IMR-90 (cell line): ENCODE data around the gene ZNF746. TPM values are rescaled to one million over a fixed set of nuclear protein-coding genes. Genes with fewer than 3 reads are reported as not detected.

ENCODE experiments used
- ATAC-seq: fragments of 200-7000 bp; cut with Tn5 transposase; 2 replicates; pipeline ENCODE4 v1.9.1; 2020; ENCODE audit warnings: low read depth, mild to moderate bottlenecking, moderate library complexity
- BruUV-seq: library from RNA; stranded (reverse); fragments of 400-500 nt; replicated peaks from 2 replicates; lab custom pipeline; 2021; lab: Mats Ljungman, UMichigan
- CTCF ChIA-PET: fragments of 300-600 bp; formaldehyde crosslinking; extraction: SDS; loops from one replicate; lab custom pipeline; 2021; ENCODE audit warnings: antibody characterized with exemption; lab: Yijun Ruan, JAX
- POLR2A ChIA-PET: fragments of 300-600 bp; sonication (Branson Sonifier 250); formaldehyde crosslinking; loops from one replicate; lab custom pipeline; 2022; ENCODE audit warnings: antibody characterized with exemption; ENCODE audit not compliant: unreplicated experiment; lab: Charles Lee
- DNase-seq: peaks from one replicate; pipeline ENCODE4 v3.0.0; 2013
- H2AFZ ChIP-seq: replicated peaks from 2 replicates; pipeline ENCODE3; 2013; ENCODE audit warnings: low read length, mild to moderate bottlenecking; ENCODE audit not compliant: poor library complexity
- H2AK5ac ChIP-seq: 2 replicates; pipeline ENCODE4 v1.6.1; 2013; ENCODE audit warnings: low read depth, low read length, inconsistent platforms
- H2AK9ac ChIP-seq: replicated peaks from 2 replicates; pipeline ENCODE3; 2013; ENCODE audit warnings: mild to moderate bottlenecking, low read depth, low read length, moderate library complexity; ENCODE audit not compliant: poor library complexity
- H2BK120ac ChIP-seq: 2 replicates; pipeline ENCODE4 v1.6.1; 2013; ENCODE audit warnings: low read depth, low read length, inconsistent platforms
- H2BK15ac ChIP-seq: 3 replicates; pipeline ENCODE4 v1.6.1; 2013; ENCODE audit warnings: low read depth, low read length, inconsistent platforms
- H2BK20ac ChIP-seq: 2 replicates; pipeline ENCODE4 v1.6.1; 2013; ENCODE audit warnings: low read depth, mild to moderate bottlenecking, inconsistent platforms, low read length, moderate library complexity
- H2BK5ac ChIP-seq: 2 replicates; pipeline ENCODE4 v1.6.1; 2013; ENCODE audit warnings: mild to moderate bottlenecking, low read depth, low read length, inconsistent platforms; ENCODE audit not compliant: poor library complexity, severe bottlenecking
- H3K14ac ChIP-seq: replicated peaks from 2 replicates; pipeline ENCODE4 v1.6.1; 2013; ENCODE audit warnings: low read depth, low read length, inconsistent platforms
- H3K18ac ChIP-seq: 2 replicates; pipeline ENCODE4 v1.6.1; 2013; ENCODE audit warnings: low read depth, low read length, control low read depth
- H3K23ac ChIP-seq: 2 replicates; pipeline ENCODE4 v1.6.1; 2013; ENCODE audit warnings: low read depth, low read length, inconsistent platforms
- H3K27ac ChIP-seq: 2 replicates; pipeline ENCODE4 v1.5.1; 2013; ENCODE audit warnings: mild to moderate bottlenecking, control low read depth, low read length; ENCODE audit not compliant: insufficient read depth
- H3K27me3 ChIP-seq: 2 replicates; pipeline ENCODE4 v1.6.1; 2013; ENCODE audit warnings: low read length; ENCODE audit not compliant: control insufficient read depth, insufficient read depth
- H3K36me3 ChIP-seq: 2 replicates; pipeline ENCODE4 v1.6.1; 2013; ENCODE audit warnings: low read length, mixed read lengths; ENCODE audit not compliant: control insufficient read depth, insufficient read depth
- H3K4ac ChIP-seq: 2 replicates; pipeline ENCODE4 v1.6.1; 2013; ENCODE audit warnings: low read depth, low read length, inconsistent platforms
- H3K4me1 ChIP-seq: 2 replicates; pipeline ENCODE4 v1.6.1; 2013; ENCODE audit warnings: low read length, mixed read lengths; ENCODE audit not compliant: control insufficient read depth, insufficient read depth
- H3K4me2 ChIP-seq: 2 replicates; pipeline ENCODE4 v1.6.1; 2013; ENCODE audit warnings: low read depth, mild to moderate bottlenecking, control low read depth, low read length, moderate library complexity
- H3K4me3 ChIP-seq: 2 replicates; pipeline ENCODE4 v1.5.1; 2013; ENCODE audit warnings: low read depth, mild to moderate bottlenecking, control low read depth, low read length, moderate library complexity; ENCODE audit not compliant: insufficient read depth
- H3K56ac ChIP-seq: 2 replicates; pipeline ENCODE4 v1.6.1; 2013; ENCODE audit warnings: low read length, inconsistent platforms; ENCODE audit not compliant: insufficient read depth; ENCODE audit errors: extremely low read depth
- H3K79me1 ChIP-seq, 2 experiments: 2 replicates each; pipeline ENCODE4 v1.6.1; 2013; ENCODE audit warnings: low read length in 2 of 2, inconsistent platforms in 1 of 2, low read depth in 1 of 2
- H3K9ac ChIP-seq: 2 replicates; pipeline ENCODE4 v1.6.1; 2013; ENCODE audit warnings: low read depth, low read length, control low read depth
- H3K9me1 ChIP-seq: 2 replicates; pipeline ENCODE4 v1.6.1; 2013; ENCODE audit warnings: low read length, inconsistent platforms; ENCODE audit not compliant: insufficient read depth
- H3K9me3 ChIP-seq: 2 replicates; pipeline ENCODE4 v1.6.1; 2013; ENCODE audit warnings: low read length; ENCODE audit not compliant: control insufficient read depth, insufficient read depth
- H4K20me1 ChIP-seq: 2 replicates; pipeline ENCODE4 v1.6.1; 2013; ENCODE audit warnings: low read length, inconsistent platforms; ENCODE audit not compliant: insufficient read depth
- H4K5ac ChIP-seq: 2 replicates; pipeline ENCODE4 v1.6.1; 2013; ENCODE audit warnings: mild to moderate bottlenecking, low read depth, low read length, control low read depth
- H4K8ac ChIP-seq, 2 experiments: 2 replicates each; pipeline ENCODE4 v1.6.1; 2013; ENCODE audit warnings: low read depth in 2 of 2, low read length in 2 of 2, control low read depth in 1 of 2, inconsistent platforms in 1 of 2
- H4K91ac ChIP-seq: 2 replicates; pipeline ENCODE4 v1.6.1; 2013; ENCODE audit warnings: low read depth, low read length, inconsistent platforms; ENCODE audit not compliant: insufficient read depth
- MAFK ChIP-seq: IDR thresholded peaks from 2 replicates; pipeline ENCODE4 v1.6.1; 2012; ENCODE audit warnings: low read depth, low read length, improper control_type of control experiment
- NFE2L2 ChIP-seq: fragments of 150-350 bp; IDR thresholded peaks from 2 replicates; pipeline ENCODE4 v1.6.1; 2016; ENCODE audit warnings: low read depth, mild to moderate bottlenecking, low read length
- WGBS, 2 experiments: methylation state at CpG; one replicate each; pipeline versions ENCODE4 v1.1.5 to v1.1.7; 2013; ENCODE audit warnings: missing lambda C conversion rate in 2 of 2; ENCODE audit not compliant: insufficient read length in 1 of 2; ENCODE audit errors: extremely low coverage in 2 of 2; 5-methylcytosine and 5-hydroxymethylcytosine counted together
- dilution Hi-C: fragments of 300-500 bp; cut with HindIII; formaldehyde crosslinking; loops from one replicate; pipeline ENCODE4 v1.14.3; 2018; ENCODE audit warnings: low sequenced_read_pairs; ENCODE audit not compliant: unreplicated experiment
- in situ Hi-C: fragments of 300-500 bp; cut with MboI; formaldehyde crosslinking; loops from 3 replicates; pipeline ENCODE4 v1.14.3; 2019; ENCODE audit warnings: low sequenced_read_pairs, inconsistent platforms, mixed read lengths
- intact Hi-C: fragments of 100-400 bp; cut with micrococcal nuclease; formaldehyde crosslinking; loops from 2 replicates; pipeline ENCODE4 v1.10.0; 2022
- polyA plus RNA-seq, 3 experiments: library from polyadenylated mRNA; depleted of rRNA; stranded (reverse); fragments of >200 nt; gene quantifications; 2 replicates each; pipeline ENCODE4 v1.2.3, GENCODE V29; 2012; ENCODE audit warnings: low replicate concordance in 1 of 3
- total RNA-seq: library from RNA; depleted of rRNA; stranded (reverse); fragments of >200 nt; gene quantifications from 2 replicates; pipeline ENCODE4 v1.2.3, GENCODE V29; 2012

ZNF746 gene
- total and polyA plus RNA-seq, 2 of the 4 experiments (the other 2 are of a cell fraction), result 6.6 to 8.4 TPM

DNA sequence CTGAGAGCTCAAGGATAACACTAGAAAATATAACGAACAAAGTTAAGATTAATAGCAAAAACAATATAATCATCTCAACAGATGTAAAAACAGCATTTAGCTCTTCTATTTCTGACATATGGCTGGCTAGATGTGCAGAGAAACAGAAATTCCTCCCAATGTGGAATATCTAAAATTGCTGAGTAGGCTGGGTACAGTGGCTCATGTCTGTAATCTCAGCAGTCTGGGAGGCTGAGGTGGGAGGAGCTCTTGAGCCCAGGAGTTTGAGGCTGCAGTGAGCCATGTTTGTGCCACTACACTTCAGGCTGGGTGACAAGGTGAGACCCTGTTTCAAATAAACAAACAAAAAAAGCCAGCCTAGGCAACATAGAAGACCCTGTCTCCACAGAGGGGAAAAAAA, 18.0 kb downstream of the ZNF746 start:
- no peak overlapping the region for H3K23ac ChIP-seq
- H3K4me1 ChIP-seq, result no peaks in the 10 kb centered on the region
- POLR2A ChIA-PET, result no interaction called here
- no peak overlapping the region for H2BK5ac ChIP-seq
- WGBS, 2 experiments, result no CpG with 5 or more reads among the region's 1 CpG
- no peak overlapping the region for H2AK5ac ChIP-seq
- H3K27me3 ChIP-seq, result no peaks in the 10 kb centered on the region
- peaks cover 38% of the 10 kb centered on the region for H3K36me3 ChIP-seq
- H2BK120ac ChIP-seq, result no peak overlapping the region
- no peak overlapping the region for H3K14ac ChIP-seq
- TF ChIP-seq NFE2L2, result no peak
- TF ChIP-seq MAFK, result peak; percentile 23; the same call in 1 of the 2 replicates
- H4K5ac ChIP-seq, result no peak overlapping the region
- H2AFZ ChIP-seq, result no peak overlapping the region
- H4K8ac ChIP-seq, result no peak overlapping the region
- H3K9me1 ChIP-seq, result no peaks in the 10 kb centered on the region
- ATAC-seq (no peak), DNase-seq (no peak)
- H3K4ac ChIP-seq, result no peak overlapping the region
- no TSS peak for BruUV-seq
- no peak overlapping the region for H2BK15ac ChIP-seq
- no peak overlapping the region for H3K4me2 ChIP-seq
- no peak overlapping the region for H2BK20ac ChIP-seq
- H4K91ac ChIP-seq, result no peak overlapping the region
- peaks cover 2% of the 10 kb centered on the region; the same call in 1 of the 2 replicates for H3K9me3 ChIP-seq
- no peak overlapping the region for H3K4me3 ChIP-seq
- no peak overlapping the region for H3K56ac ChIP-seq
- CTCF ChIA-PET, result interaction anchor here (0.6 kb wide), 1 partner anchor 865 kb away, joined by 4 read pairs; no protein-coding TSS in a partner anchor
- intact Hi-C loops (no loop called here), dilution Hi-C loops (no loop called here), in situ Hi-C loops (no loop called here)
- no peak overlapping the region for H3K18ac ChIP-seq
- H2AK9ac ChIP-seq, result no peak overlapping the region
- H4K20me1 ChIP-seq, result no peaks in the 10 kb centered on the region
- H3K27ac ChIP-seq, result no peak overlapping the region
- no peak overlapping the region for H3K9ac ChIP-seq
- H3K79me1 ChIP-seq, result peaks cover 8 to 17% of the 10 kb centered on the region in 2 experiments
